Raji (cell line): ENCODE measurements around the gene AKAP13.

Source experiments
- POLR2A ChIP-seq: IDR thresholded peaks from 2 replicates; pipeline ENCODE4 v1.6.1; 2011; ENCODE audit warnings: low read depth, low read length, control low read depth; ENCODE audit not compliant: insufficient read depth

Gene AKAP13

GRCh38 chr15:85618228-85618505, 237.8 kb downstream of the AKAP13 start:
- no peak for TF ChIP-seq POLR2A

- TF ChIP-seq POLR2A = no peak
Measured at GRCh38 chr15:85618956-85619491, 238.6 kb downstream of the AKAP13 start.

GRCh38 chr15:85619992-85620689, 239.7 kb downstream of the AKAP13 start:
- TF ChIP-seq POLR2A = no peak

- TF ChIP-seq POLR2A = no peak
Measured at GRCh38 chr15:85620690-85621049, 240.3 kb downstream of the AKAP13 start.

GRCh38 chr15:85621094-85621493, 240.7 kb downstream of the AKAP13 start:
- TF ChIP-seq POLR2A = no peak

- TF ChIP-seq POLR2A = no peak
Measured at GRCh38 chr15:85622221-85622831, 241.9 kb downstream of the AKAP13 start.

GRCh38 chr15:85623315-85624049, 243.1 kb downstream of the AKAP13 start:
- TF ChIP-seq POLR2A = no peak

GRCh38 chr15:85624291-85624801, 243.9 kb downstream of the AKAP13 start:
- TF ChIP-seq POLR2A = no peak

- no peak for TF ChIP-seq POLR2A
Measured at GRCh38 chr15:85625166-85625830, 244.9 kb downstream of the AKAP13 start.

GRCh38 chr15:85625856-85626255, 245.5 kb downstream of the AKAP13 start:
- no peak for TF ChIP-seq POLR2A

- no peak for TF ChIP-seq POLR2A
Measured at GRCh38 chr15:85627213-85627935, 247.0 kb downstream of the AKAP13 start.

GRCh38 chr15:85630311-85630710, 249.9 kb downstream of the AKAP13 start:
- TF ChIP-seq POLR2A = no peak

GRCh38 chr15:85631018-85631417, 250.6 kb downstream of the AKAP13 start:
- no peak for TF ChIP-seq POLR2A

- TF ChIP-seq POLR2A = no peak
Measured at GRCh38 chr15:85632014-85632413, 251.6 kb downstream of the AKAP13 start.

- TF ChIP-seq POLR2A = no peak
Measured at GRCh38 chr15:85633859-85634258, 253.5 kb downstream of the AKAP13 start.
